B cell (primary cell): Measurements from ENCODE around the gene PMVK. TPM values are rescaled to one million over a fixed set of nuclear protein-coding genes. Genes with fewer than 3 reads are reported as not detected.

Experiments used
- ATAC-seq: fragments of 200-7000 bp; cut with Tn5 transposase; one replicate; pipeline ENCODE4 v1.10.0; 2021; ENCODE audit warnings: low read depth, mild to moderate bottlenecking, moderate number of reproducible peaks, moderate library complexity
- CTCF ChIA-PET: fragments of 350-600 bp; sonication (Branson Sonifier 250); formaldehyde crosslinking; loops from one replicate; lab custom pipeline; 2021; ENCODE audit warnings: antibody characterized with exemption, inconsistent platforms; lab: Charles Lee
- POLR2A ChIA-PET: fragments of 350-600 bp; sonication (Branson Sonifier 250); formaldehyde crosslinking; loops from one replicate; lab custom pipeline; 2021; ENCODE audit warnings: antibody characterized with exemption; lab: Charles Lee
- DNase-seq: peaks from one replicate; pipeline ENCODE4 v3.0.0; 2013
- H2AFZ ChIP-seq: 2 replicates; pipeline ENCODE4 v1.6.1; 2012; ENCODE audit warnings: mild to moderate bottlenecking, low read depth, low read length; ENCODE audit not compliant: insufficient read depth, poor library complexity, severe bottlenecking
- H3K27ac ChIP-seq, 2 donors: 1 replicate in 1 of 2; 2 replicates in 1 of 2; pipeline ENCODE4 v1.5.1; 2012 to 2013; ENCODE audit warnings: low read length in 2 of 2, mild to moderate bottlenecking in 2 of 2, moderate library complexity in 1 of 2
- H3K27me3 ChIP-seq, 4 experiments: fragments of 200-600 bp in 1 of 4; sonication (generic) in 1 of 4; replicated peaks in 1 of 4; 1 replicate in 2 of 4; 2 replicates in 2 of 4; pipeline versions ENCODE4 v1.6.1 to v1.7.0; 2013 to 2016; ENCODE audit warnings: low read length in 3 of 4, mild to moderate bottlenecking in 2 of 4, mixed read lengths in 1 of 4, moderate library complexity in 1 of 4; ENCODE audit not compliant: insufficient read depth in 4 of 4, control insufficient read depth in 3 of 4; ENCODE audit errors: control extremely low read depth in 1 of 4
- H3K36me3 ChIP-seq, 2 experiments: replicated peaks in 1 of 2; 1 replicate in 1 of 2; 2 replicates in 1 of 2; pipeline versions ENCODE4 v1.6.1 to v1.7.1; 2013; ENCODE audit warnings: low read length in 1 of 2; ENCODE audit not compliant: insufficient read depth in 2 of 2, control insufficient read depth in 1 of 2; ENCODE audit errors: control extremely low read depth in 1 of 2, extremely low read depth in 1 of 2
- H3K4me1 ChIP-seq, 2 donors: fragments of 200-600 bp in 1 of 2; sonication (generic) in 1 of 2; 1 replicate in 1 of 2; 2 replicates in 1 of 2; pipeline versions ENCODE4 v1.5.1 to v1.6.1; 2013 to 2017; ENCODE audit warnings: low read length in 2 of 2; ENCODE audit not compliant: control insufficient read depth in 2 of 2, insufficient read depth in 2 of 2
- H3K4me2 ChIP-seq: replicated peaks from 2 replicates; pipeline ENCODE3; 2012; ENCODE audit warnings: mild to moderate bottlenecking, low read depth, low read length; ENCODE audit not compliant: poor library complexity, severe bottlenecking
- H3K4me3 ChIP-seq, 5 experiments: fragments of 200-600 bp in 1 of 5; sonication (generic) in 1 of 5; 1 replicate in 3 of 5; 2 replicates in 2 of 5; pipeline versions ENCODE4 v1.5.1 to v1.7.0; 2011 to 2016; ENCODE audit warnings: low read length in 4 of 5, mild to moderate bottlenecking in 4 of 5, low read depth in 2 of 5, control low read depth in 1 of 5, moderate library complexity in 1 of 5; ENCODE audit not compliant: insufficient read depth in 1 of 5; ENCODE audit errors: control extremely low read depth in 1 of 5, extremely low read depth in 1 of 5
- H3K79me2 ChIP-seq: fragments of 200-600 bp; sonication (generic); one replicate; pipeline ENCODE4 v1.6.0; 2016; ENCODE audit warnings: low read length; ENCODE audit not compliant: control insufficient read depth, insufficient read depth
- H3K9ac ChIP-seq: fragments of 200-600 bp; sonication (generic); 2 replicates; pipeline ENCODE4 v1.6.1; 2017; ENCODE audit warnings: mild to moderate bottlenecking, low read length, moderate library complexity
- H3K9me3 ChIP-seq, 3 donors: one replicate each; pipeline versions ENCODE4 v1.6.1 to v1.7.1; 2013; ENCODE audit warnings: low read length in 2 of 3; ENCODE audit not compliant: control insufficient read depth in 2 of 3, insufficient read depth in 1 of 3; ENCODE audit errors: control extremely low read depth in 1 of 3
- H4K20me1 ChIP-seq: 2 replicates; pipeline ENCODE4 v1.6.0; 2012; ENCODE audit warnings: mild to moderate bottlenecking, low read length; ENCODE audit not compliant: insufficient read depth, control insufficient read depth, poor library complexity, severe bottlenecking
- H3K27ac Mint-ChIP-seq: one replicate; pipeline ENCODE4 v1.8.0; 2021; ENCODE audit warnings: mixed read lengths
- H3K27me3 Mint-ChIP-seq: one replicate; pipeline ENCODE4 v1.8.0; 2021; ENCODE audit warnings: mixed read lengths
- H3K4me1 Mint-ChIP-seq: one replicate; pipeline ENCODE4 v1.8.0; 2021; ENCODE audit warnings: mixed read lengths
- H3K4me3 Mint-ChIP-seq: one replicate; pipeline ENCODE4 v1.8.0; 2021; ENCODE audit warnings: mixed read lengths
- H3K9me3 Mint-ChIP-seq: one replicate; pipeline ENCODE4 v1.8.0; 2022; ENCODE audit warnings: mixed read lengths; ENCODE audit not compliant: insufficient read depth
- CTCF ChIP-seq: fragments of 200-600 bp; IDR thresholded peaks from one replicate; pipeline ENCODE4 v1.8.0; 2022; ENCODE audit warnings: antibody characterized with exemption, mild to moderate bottlenecking
- EZH2 ChIP-seq: IDR thresholded peaks from 2 replicates; pipeline ENCODE4 v1.6.1; 2012; ENCODE audit warnings: borderline replicate concordance, low read depth, mild to moderate bottlenecking, moderate library complexity, low read length; ENCODE audit not compliant: insufficient read depth, poor library complexity, severe bottlenecking
- WGBS: methylation state at CpG from one replicate; pipeline ENCODE4 v1.1.5; 2013; ENCODE audit warnings: missing lambda C conversion rate; ENCODE audit not compliant: insufficient coverage; 5-methylcytosine and 5-hydroxymethylcytosine counted together
- intact Hi-C: fragments of 100-400 bp; cut with micrococcal nuclease; formaldehyde crosslinking; loops from one replicate; pipeline ENCODE4 v1.10.0; 2022
- polyA plus RNA-seq: library from polyadenylated mRNA; depleted of rRNA; stranded (reverse); fragments of >200 nt; gene quantifications from 2 replicates; pipeline ENCODE4 v1.2.3, GENCODE V29; 2012
- total RNA-seq, 2 donors: library from RNA; stranded (reverse); fragments of 120-200 nt in 1 of 2; gene quantifications; 1 replicate in 1 of 2; 2 replicates in 1 of 2; pipeline versions ENCODE4 v1.2.3 to v1.2.4, GENCODE V29; 2013 to 2022

PMVK gene
- total and polyA plus RNA-seq, 2 donors (not counting 1 experiment from before 2014, with no cell fraction given) = 15.0 to 15.4 TPM

- no peaks in the 10 kb centered on the region for H3K79me2 ChIP-seq
- no peak overlapping the region for H3K9ac ChIP-seq
- no peak overlapping the region for H3K4me3 ChIP-seq
- 67% methylated on average over 3 of the region's 6 CpGs for WGBS
- no peaks in the 10 kb centered on the region for H3K4me1 Mint-ChIP-seq
- no peaks in the 10 kb centered on the region for H3K9me3 Mint-ChIP-seq
- no peak for TF ChIP-seq CTCF
- TF ChIP-seq EZH2 = no peak
- no peak overlapping the region for H3K27ac ChIP-seq
- H3K9me3 ChIP-seq = no peaks in the 10 kb centered on the region
- H3K27ac Mint-ChIP-seq = no peak overlapping the region
- no peaks in the 10 kb centered on the region for H3K36me3 ChIP-seq
- H3K4me2 ChIP-seq = no peak overlapping the region
- no peaks in the 10 kb centered on the region for H4K20me1 ChIP-seq
- POLR2A ChIA-PET = interaction anchor here (0.7 kb wide), 1 partner anchor 316 kb away, joined by 3 read pairs; no protein-coding TSS in a partner anchor
- ATAC-seq (no peak), DNase-seq (no peak)
- intact Hi-C loops = no loop called here
- no peak overlapping the region for H3K4me3 Mint-ChIP-seq
- H2AFZ ChIP-seq = no peak overlapping the region
- peaks cover 4% of the 10 kb centered on the region for H3K27me3 Mint-ChIP-seq
- H3K27me3 ChIP-seq = no peaks in the 10 kb centered on the region
- H3K4me1 ChIP-seq = no peaks in the 10 kb centered on the region
- CTCF ChIA-PET = interaction anchor here (0.7 to 1.1 kb wide), 2 partner anchors 21 to 125 kb away, joined by 3 to 7 read pairs; no protein-coding TSS in a partner anchor
Measured at GRCh38 chr1:154884869-154885701, 51.4 kb downstream of the PMVK start.
